T-helper 2 cell treated with Interferon-gamma antibody and Interleukin-4, amounts not matched to agents 5 μg/mL and 100 μg/mL, for 36 hours (primary cell): Measurements from ENCODE around the gene NOTCH2.

Experiments used
- DNase-seq: peaks from one replicate; pipeline ENCODE4 v3.0.0; 2021; ENCODE audit warnings: low spot score
- H3K27ac Mint-ChIP-seq: one replicate; pipeline ENCODE4 v1.8.0; 2021; ENCODE audit warnings: mild to moderate bottlenecking, mixed read lengths
- H3K27me3 Mint-ChIP-seq: one replicate; pipeline ENCODE4 v1.8.0; 2021; ENCODE audit warnings: low read depth, mixed read lengths
- H3K36me3 Mint-ChIP-seq: one replicate; pipeline ENCODE4 v1.8.0; 2021; ENCODE audit warnings: low read depth, mixed read lengths
- H3K4me1 Mint-ChIP-seq: one replicate; pipeline ENCODE4 v1.8.0; 2021; ENCODE audit warnings: low read depth, mixed read lengths
- H3K4me3 Mint-ChIP-seq: one replicate; pipeline ENCODE4 v1.8.0; 2022; ENCODE audit warnings: mild to moderate bottlenecking, moderate library complexity, mixed read lengths
- H3K9me3 Mint-ChIP-seq: one replicate; pipeline ENCODE4 v1.8.0; 2021; ENCODE audit warnings: mixed read lengths

NOTCH2 gene

GRCh38 chr1:119975006-119975405, 94.5 kb downstream of the NOTCH2 start:
- no peak for DNase-seq
- Mint-ChIP-seq H3K9me3 (no peaks in the 10 kb centered on the region), H3K27ac (no peak overlapping the region), H3K36me3 (peaks cover 27% of the 10 kb centered on the region), H3K4me3 (no peak overlapping the region), H3K27me3 (no peaks in the 10 kb centered on the region), H3K4me1 (peaks cover 14% of the 10 kb centered on the region)

- H3K36me3 Mint-ChIP-seq = peaks cover 28% of the 10 kb centered on the region
- no peaks in the 10 kb centered on the region for H3K9me3 Mint-ChIP-seq
- H3K4me3 Mint-ChIP-seq = no peak overlapping the region
- no peaks in the 10 kb centered on the region for H3K27me3 Mint-ChIP-seq
- H3K27ac Mint-ChIP-seq = no peak overlapping the region
- H3K4me1 Mint-ChIP-seq = peaks cover 14% of the 10 kb centered on the region
- DNase-seq = no peak
Measured at GRCh38 chr1:119974013-119974412, 95.4 kb downstream of the NOTCH2 start.

GRCh38 chr1:119971710-119972570, 97.5 kb downstream of the NOTCH2 start:
- Mint-ChIP-seq H3K4me3 (no peak overlapping the region), H3K27ac (no peak overlapping the region), H3K36me3 (peaks cover 34% of the 10 kb centered on the region)

GRCh38 chr1:119968601-119969000, 100.9 kb downstream of the NOTCH2 start:
- H3K4me1 Mint-ChIP-seq = peaks cover 8% of the 10 kb centered on the region
- no peak overlapping the region for H3K4me3 Mint-ChIP-seq
- no peaks in the 10 kb centered on the region for H3K27me3 Mint-ChIP-seq
- peaks cover 45% of the 10 kb centered on the region for H3K36me3 Mint-ChIP-seq
- DNase-seq = no peak
- H3K27ac Mint-ChIP-seq = peak overlapping the region; percentile 62
- no peaks in the 10 kb centered on the region for H3K9me3 Mint-ChIP-seq

More at GRCh38 chr1:119971710-119972570, 97.5 kb downstream of the NOTCH2 start:
- H3K9me3 Mint-ChIP-seq = no peaks in the 10 kb centered on the region
- H3K4me1 Mint-ChIP-seq = peaks cover 18% of the 10 kb centered on the region
- H3K27me3 Mint-ChIP-seq = no peaks in the 10 kb centered on the region
- DNase-seq = no peak

GRCh38 chr1:119968068-119968492, 101.4 kb downstream of the NOTCH2 start:
- peaks cover 8% of the 10 kb centered on the region for H3K4me1 Mint-ChIP-seq
- H3K27ac Mint-ChIP-seq = peak overlapping the region; percentile 87
- H3K9me3 Mint-ChIP-seq = no peaks in the 10 kb centered on the region
- no peak overlapping the region for H3K4me3 Mint-ChIP-seq
- DNase-seq = peak; percentile 70
- no peaks in the 10 kb centered on the region for H3K27me3 Mint-ChIP-seq
- H3K36me3 Mint-ChIP-seq = peaks cover 45% of the 10 kb centered on the region

- Mint-ChIP-seq H3K9me3 (no peaks in the 10 kb centered on the region), H3K27me3 (no peaks in the 10 kb centered on the region), H3K4me1 (peaks cover 8% of the 10 kb centered on the region), H3K27ac (no peak overlapping the region), H3K36me3 (peaks cover 46% of the 10 kb centered on the region), H3K4me3 (no peak overlapping the region)
- no peak for DNase-seq
Measured at GRCh38 chr1:119966681-119967080, 102.8 kb downstream of the NOTCH2 start.

GRCh38 chr1:119966020-119966419, 103.4 kb downstream of the NOTCH2 start:
- H3K4me1 Mint-ChIP-seq = peaks cover 8% of the 10 kb centered on the region

GRCh38 chr1:119964673-119965363, 104.6 kb downstream of the NOTCH2 start:
- Mint-ChIP-seq H3K9me3 (no peaks in the 10 kb centered on the region), H3K27ac (no peak overlapping the region), H3K4me3 (no peak overlapping the region), H3K36me3 (peaks cover 41% of the 10 kb centered on the region), H3K27me3 (no peaks in the 10 kb centered on the region), H3K4me1 (peaks cover 8% of the 10 kb centered on the region)
- DNase-seq = no peak

More at GRCh38 chr1:119966020-119966419, 103.4 kb downstream of the NOTCH2 start:
- Mint-ChIP-seq H3K27me3 (no peaks in the 10 kb centered on the region), H3K4me3 (no peak overlapping the region), H3K27ac (no peak overlapping the region), H3K36me3 (peaks cover 41% of the 10 kb centered on the region), H3K9me3 (no peaks in the 10 kb centered on the region)
- no peak for DNase-seq

GRCh38 chr1:119962296-119962968, 107.0 kb downstream of the NOTCH2 start:
- peaks cover 3% of the 10 kb centered on the region for H3K4me1 Mint-ChIP-seq
- no peak for DNase-seq
- H3K27ac Mint-ChIP-seq = no peak overlapping the region
- no peaks in the 10 kb centered on the region for H3K27me3 Mint-ChIP-seq
- peaks cover 45% of the 10 kb centered on the region for H3K36me3 Mint-ChIP-seq
- no peak overlapping the region for H3K4me3 Mint-ChIP-seq
- no peaks in the 10 kb centered on the region for H3K9me3 Mint-ChIP-seq

- H3K36me3 Mint-ChIP-seq = peaks cover 33% of the 10 kb centered on the region
- no peak overlapping the region for H3K4me3 Mint-ChIP-seq
- H3K27me3 Mint-ChIP-seq = no peaks in the 10 kb centered on the region
- no peak overlapping the region for H3K27ac Mint-ChIP-seq
- DNase-seq = no peak
- peaks cover 14% of the 10 kb centered on the region for H3K4me1 Mint-ChIP-seq
- no peaks in the 10 kb centered on the region for H3K9me3 Mint-ChIP-seq
Measured at GRCh38 chr1:119960501-119960900, 109.0 kb downstream of the NOTCH2 start.

- H3K4me1 Mint-ChIP-seq = peaks cover 18% of the 10 kb centered on the region
- H3K27ac Mint-ChIP-seq = no peak overlapping the region
- DNase-seq = no peak
- H3K9me3 Mint-ChIP-seq = no peaks in the 10 kb centered on the region
- no peaks in the 10 kb centered on the region for H3K27me3 Mint-ChIP-seq
- peaks cover 29% of the 10 kb centered on the region for H3K36me3 Mint-ChIP-seq
- H3K4me3 Mint-ChIP-seq = no peak overlapping the region
Measured at GRCh38 chr1:119959268-119960220, 109.9 kb downstream of the NOTCH2 start.

GRCh38 chr1:119958223-119958622, 111.2 kb downstream of the NOTCH2 start:
- H3K36me3 Mint-ChIP-seq = peaks cover 31% of the 10 kb centered on the region
- H3K9me3 Mint-ChIP-seq = no peaks in the 10 kb centered on the region
- no peak overlapping the region for H3K27ac Mint-ChIP-seq
- H3K27me3 Mint-ChIP-seq = no peaks in the 10 kb centered on the region
- H3K4me1 Mint-ChIP-seq = peaks cover 25% of the 10 kb centered on the region
- H3K4me3 Mint-ChIP-seq = no peak overlapping the region
- DNase-seq = no peak

GRCh38 chr1:119956306-119956705, 113.2 kb downstream of the NOTCH2 start:
- no peak overlapping the region for H3K27ac Mint-ChIP-seq
- H3K4me3 Mint-ChIP-seq = no peak overlapping the region
- peaks cover 39% of the 10 kb centered on the region for H3K36me3 Mint-ChIP-seq
- no peak for DNase-seq
- no peaks in the 10 kb centered on the region for H3K9me3 Mint-ChIP-seq
- H3K4me1 Mint-ChIP-seq = peaks cover 26% of the 10 kb centered on the region
- H3K27me3 Mint-ChIP-seq = no peaks in the 10 kb centered on the region
